Activated T-helper 2 cell treated with anti-CD3 and anti-CD28 coated beads, Interferon-gamma antibody, Interleukin-2, Interleukin-4, amounts not matched to agents 10 μg/mL and 5 μg/mL and 100 μg/mL, durations not matched to agents 14 hours and 24 hours and 36 hours (primary cell): Measurements from ENCODE around the gene CLSTN2. TPM values are rescaled to one million over a fixed set of nuclear protein-coding genes. Genes with fewer than 3 reads are reported as not detected.

ENCODE experiments used
- DNase-seq: peaks from one replicate; pipeline ENCODE4 v3.0.0; 2021; ENCODE audit warnings: low spot score
- H3K27ac Mint-ChIP-seq: one replicate; pipeline ENCODE4 v1.8.0; 2021; ENCODE audit warnings: mixed read lengths
- H3K27me3 Mint-ChIP-seq: one replicate; pipeline ENCODE4 v1.8.0; 2021; ENCODE audit warnings: low read depth, mixed read lengths
- H3K36me3 Mint-ChIP-seq: one replicate; pipeline ENCODE4 v1.8.0; 2021; ENCODE audit warnings: low read depth, mixed read lengths
- H3K4me1 Mint-ChIP-seq: one replicate; pipeline ENCODE4 v1.8.0; 2021; ENCODE audit warnings: low read depth, mixed read lengths
- H3K4me3 Mint-ChIP-seq: one replicate; pipeline ENCODE4 v1.8.0; 2021; ENCODE audit warnings: low read depth, mild to moderate bottlenecking, moderate library complexity, mixed read lengths
- H3K9me3 Mint-ChIP-seq: one replicate; pipeline ENCODE4 v1.8.0; 2021; ENCODE audit warnings: mixed read lengths
- intact Hi-C: fragments of 100-400 bp; cut with micrococcal nuclease; formaldehyde crosslinking; loops from one replicate; pipeline ENCODE4 v1.15.1; 2023
- total RNA-seq: library from RNA; stranded (reverse); gene quantifications from 2 replicates; pipeline ENCODE4 v1.2.3, GENCODE V29; 2022

Gene CLSTN2
- total RNA-seq, 1 donor from 2014 or later = not detected

- DNase-seq = no peak
- intact Hi-C loops = no loop called here
- no peak overlapping the region for H3K4me3 Mint-ChIP-seq
- H3K4me1 Mint-ChIP-seq = no peaks in the 10 kb centered on the region
- no peaks in the 10 kb centered on the region for H3K9me3 Mint-ChIP-seq
- H3K27ac Mint-ChIP-seq = no peak overlapping the region
- H3K36me3 Mint-ChIP-seq = no peaks in the 10 kb centered on the region
- no peaks in the 10 kb centered on the region for H3K27me3 Mint-ChIP-seq
Observed at GRCh38 chr3:140018556-140018955, 83.6 kb downstream of the CLSTN2 start.

DNA sequence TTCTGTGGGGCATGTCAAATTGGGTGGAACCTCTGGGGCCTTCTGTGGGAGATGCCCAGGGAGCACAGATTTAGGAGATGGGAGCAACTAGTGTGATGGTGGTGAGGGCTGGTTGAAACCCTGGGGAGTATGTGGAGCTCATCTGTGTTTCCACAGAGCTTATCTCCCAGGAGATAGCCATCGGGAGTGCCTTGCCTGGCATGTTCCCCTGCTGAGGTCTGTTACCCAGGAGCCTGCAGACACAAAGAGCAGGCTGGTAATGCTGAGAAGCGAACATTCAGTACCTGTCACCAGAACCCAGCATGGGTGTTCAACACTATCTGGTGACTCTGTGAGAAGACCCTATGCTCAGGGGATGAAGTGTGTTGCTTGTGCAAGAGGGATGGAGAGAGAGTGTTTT, 85.0 kb downstream of the CLSTN2 start:
- H3K9me3 Mint-ChIP-seq = no peaks in the 10 kb centered on the region
- intact Hi-C loops = no loop called here
- no peak overlapping the region for H3K4me3 Mint-ChIP-seq
- H3K4me1 Mint-ChIP-seq = no peaks in the 10 kb centered on the region
- no peaks in the 10 kb centered on the region for H3K27me3 Mint-ChIP-seq
- no peak for DNase-seq
- H3K27ac Mint-ChIP-seq = no peak overlapping the region
- H3K36me3 Mint-ChIP-seq = no peaks in the 10 kb centered on the region

GRCh38 chr3:140020541-140020940, 85.6 kb downstream of the CLSTN2 start:
- no peak for DNase-seq
- intact Hi-C loops = no loop called here
- Mint-ChIP-seq H3K27me3 (no peaks in the 10 kb centered on the region), H3K4me3 (no peak overlapping the region), H3K36me3 (no peaks in the 10 kb centered on the region), H3K27ac (no peak overlapping the region), H3K9me3 (no peaks in the 10 kb centered on the region), H3K4me1 (no peaks in the 10 kb centered on the region)

DNA sequence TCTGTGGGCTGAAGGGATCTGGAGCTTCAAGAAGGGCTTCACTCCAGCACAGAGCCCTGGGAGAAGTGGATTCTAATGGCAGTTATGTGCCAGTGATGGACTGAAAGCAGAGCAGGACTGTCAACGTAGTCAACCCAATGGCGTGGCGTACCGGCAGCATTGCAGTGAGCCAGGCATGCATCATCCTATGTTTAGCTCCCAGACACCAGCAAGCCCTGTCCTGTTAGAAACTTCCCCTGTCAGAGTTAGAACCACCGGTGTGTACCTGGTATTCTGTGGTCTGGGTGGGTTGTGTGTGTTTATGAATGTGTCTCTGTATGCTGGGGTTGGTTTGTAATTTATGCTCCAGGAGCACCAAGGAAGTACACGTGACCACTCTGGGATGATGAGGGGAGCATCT, 86.3 kb downstream of the CLSTN2 start:
- Mint-ChIP-seq H3K9me3 (no peaks in the 10 kb centered on the region), H3K36me3 (no peaks in the 10 kb centered on the region), H3K27ac (no peak overlapping the region), H3K4me1 (no peaks in the 10 kb centered on the region), H3K4me3 (no peak overlapping the region), H3K27me3 (no peaks in the 10 kb centered on the region)
- intact Hi-C loops = no loop called here
- no peak for DNase-seq

DNA sequence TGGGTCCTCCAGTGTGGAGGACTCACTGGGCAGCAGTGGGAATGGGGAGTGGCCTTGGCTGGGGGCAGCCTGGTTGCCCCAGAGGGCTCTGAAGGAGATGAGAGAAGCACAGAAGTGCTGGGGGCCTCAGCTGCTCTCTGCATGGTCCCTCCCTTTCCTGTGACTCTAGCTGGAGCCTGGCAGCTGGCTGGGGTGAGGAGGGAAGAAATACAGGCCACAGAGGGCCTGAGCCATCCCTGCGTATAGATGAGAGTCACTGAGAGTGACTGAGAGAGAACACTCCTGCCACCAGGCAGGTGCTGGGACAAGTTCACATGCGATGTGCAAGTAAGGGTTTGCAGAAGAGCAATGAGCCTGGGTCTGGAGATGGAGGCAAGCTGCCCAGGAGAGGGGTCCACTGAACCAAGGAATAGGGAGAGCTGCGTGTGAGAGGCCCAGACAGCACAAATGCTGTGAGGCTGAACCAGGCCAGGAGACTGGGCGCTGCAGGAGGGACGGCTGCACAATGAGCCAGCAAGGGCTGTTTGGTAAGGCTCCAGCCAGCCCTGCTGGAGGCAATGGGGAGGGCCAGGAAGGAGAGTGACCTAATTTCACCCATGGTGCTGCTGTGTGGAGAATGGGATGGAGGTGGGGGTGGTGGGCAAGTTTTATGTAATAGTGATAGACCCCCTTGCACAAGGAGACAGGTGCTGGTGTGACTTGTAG, 87.2 kb downstream of the CLSTN2 start:
- Mint-ChIP-seq H3K4me1 (no peaks in the 10 kb centered on the region), H3K27me3 (no peaks in the 10 kb centered on the region), H3K36me3 (no peaks in the 10 kb centered on the region), H3K9me3 (no peaks in the 10 kb centered on the region), H3K27ac (no peak overlapping the region), H3K4me3 (no peak overlapping the region)
- no peak for DNase-seq
- intact Hi-C loops = no loop called here

GRCh38 chr3:140023616-140024530, 88.9 kb downstream of the CLSTN2 start:
- intact Hi-C loops = no loop called here
- H3K4me1 Mint-ChIP-seq = no peaks in the 10 kb centered on the region
- H3K4me3 Mint-ChIP-seq = no peak overlapping the region
- no peak overlapping the region for H3K27ac Mint-ChIP-seq
- DNase-seq = no peak
- no peaks in the 10 kb centered on the region for H3K9me3 Mint-ChIP-seq
- H3K27me3 Mint-ChIP-seq = no peaks in the 10 kb centered on the region
- H3K36me3 Mint-ChIP-seq = no peaks in the 10 kb centered on the region

GRCh38 chr3:140031170-140031569, 96.2 kb downstream of the CLSTN2 start:
- no peak overlapping the region for H3K27ac Mint-ChIP-seq
- H3K4me3 Mint-ChIP-seq = no peak overlapping the region
- no peaks in the 10 kb centered on the region for H3K27me3 Mint-ChIP-seq
- intact Hi-C loops = no loop called here
- no peaks in the 10 kb centered on the region for H3K4me1 Mint-ChIP-seq
- no peak for DNase-seq
- H3K36me3 Mint-ChIP-seq = no peaks in the 10 kb centered on the region
- no peaks in the 10 kb centered on the region for H3K9me3 Mint-ChIP-seq

- Mint-ChIP-seq H3K9me3 (no peaks in the 10 kb centered on the region), H3K27ac (no peak overlapping the region), H3K4me1 (no peaks in the 10 kb centered on the region), H3K27me3 (no peaks in the 10 kb centered on the region), H3K36me3 (no peaks in the 10 kb centered on the region), H3K4me3 (no peak overlapping the region)
- intact Hi-C loops = no loop called here
- no peak for DNase-seq
Observed at GRCh38 chr3:140034058-140034457, 99.1 kb downstream of the CLSTN2 start.

GRCh38 chr3:140035871-140036270, 100.9 kb downstream of the CLSTN2 start:
- H3K27ac Mint-ChIP-seq = no peak overlapping the region
- no peaks in the 10 kb centered on the region for H3K4me1 Mint-ChIP-seq
- no peaks in the 10 kb centered on the region for H3K9me3 Mint-ChIP-seq
- intact Hi-C loops = no loop called here
- no peak overlapping the region for H3K4me3 Mint-ChIP-seq
- no peak for DNase-seq
- H3K27me3 Mint-ChIP-seq = no peaks in the 10 kb centered on the region
- no peaks in the 10 kb centered on the region for H3K36me3 Mint-ChIP-seq

GRCh38 chr3:140050396-140050795, 115.4 kb downstream of the CLSTN2 start:
- intact Hi-C loops = no loop called here
- H3K36me3 Mint-ChIP-seq = no peaks in the 10 kb centered on the region
- H3K27me3 Mint-ChIP-seq = no peaks in the 10 kb centered on the region
- no peaks in the 10 kb centered on the region for H3K4me1 Mint-ChIP-seq
- no peak overlapping the region for H3K4me3 Mint-ChIP-seq
- H3K27ac Mint-ChIP-seq = no peak overlapping the region
- H3K9me3 Mint-ChIP-seq = no peaks in the 10 kb centered on the region
- DNase-seq = no peak

- no peak for DNase-seq
- Mint-ChIP-seq H3K9me3 (no peaks in the 10 kb centered on the region), H3K27ac (no peak overlapping the region), H3K36me3 (no peaks in the 10 kb centered on the region), H3K4me3 (no peak overlapping the region), H3K27me3 (no peaks in the 10 kb centered on the region), H3K4me1 (no peaks in the 10 kb centered on the region)
- intact Hi-C loops = no loop called here
Observed at GRCh38 chr3:140051019-140051957, 116.3 kb downstream of the CLSTN2 start.

DNA sequence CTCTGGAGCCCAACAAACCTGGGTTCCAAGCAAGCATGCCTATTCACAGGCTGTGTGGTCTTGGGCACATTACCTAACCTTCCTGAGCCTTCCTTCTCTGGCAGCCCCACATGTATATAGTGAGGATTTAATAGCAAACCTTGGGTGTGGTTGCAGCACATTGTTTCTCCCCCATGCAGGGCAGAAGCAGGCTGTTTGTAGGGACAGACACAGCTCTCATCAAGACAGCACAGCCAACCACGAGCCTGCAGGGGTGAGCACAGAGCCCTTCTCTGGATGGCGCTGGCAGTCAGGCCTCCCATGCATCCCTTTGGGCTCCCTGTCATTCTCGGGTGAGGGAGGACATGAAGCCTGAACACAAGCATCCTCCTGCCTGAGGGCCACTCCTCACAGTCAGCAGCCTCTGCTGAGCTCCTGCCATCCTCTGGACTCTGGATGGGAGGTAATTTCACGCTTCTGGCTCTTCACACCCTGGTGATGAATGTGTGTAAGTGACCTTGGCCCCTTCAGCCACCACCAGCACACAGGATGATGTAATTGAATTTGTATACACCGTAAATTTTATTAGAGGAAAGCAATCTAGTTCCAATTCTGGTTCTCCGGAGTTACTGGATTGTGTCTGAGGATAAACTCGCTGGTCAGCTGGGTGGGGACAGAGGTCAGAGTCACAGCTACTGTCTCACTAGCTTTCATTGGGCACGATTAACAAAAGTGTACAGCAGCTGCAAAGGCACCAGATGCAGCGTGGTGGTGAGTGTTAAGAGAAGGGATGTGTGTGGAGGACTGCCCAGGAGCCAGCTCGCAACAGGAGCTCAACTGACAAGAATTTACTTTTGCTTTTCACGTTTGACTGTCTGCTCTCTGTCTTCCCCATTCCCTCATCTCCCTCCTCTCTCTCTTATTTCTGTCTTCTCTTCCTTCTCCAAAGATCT, 118.1 kb downstream of the CLSTN2 start:
- Mint-ChIP-seq H3K27me3 (no peaks in the 10 kb centered on the region), H3K4me1 (no peaks in the 10 kb centered on the region), H3K36me3 (no peaks in the 10 kb centered on the region), H3K4me3 (no peak overlapping the region), H3K9me3 (no peaks in the 10 kb centered on the region), H3K27ac (no peak overlapping the region)
- intact Hi-C loops = no loop called here
- no peak for DNase-seq
